ENCODE measurements around the gene GRM1.

The GRM1 gene

GRCh38 chr6:146202570-146202969, 173.7 kb downstream of the GRM1 start:
- ATAC-seq: no peak
- no peak for TF ChIP-seq BACH2 (CRISPR knock-in tag; IDR thresholded peaks at IDR 0.05; ENCODE audit: borderline replicate concordance)
- no peak for TF ChIP-seq ZFP3 (CRISPR knock-in tag; IDR thresholded peaks at IDR 0.05)
- TF ChIP-seq CSRNP3 (CRISPR knock-in tag; IDR thresholded peaks at IDR 0.05): no peak
- TF ChIP-seq, protein P1, sequence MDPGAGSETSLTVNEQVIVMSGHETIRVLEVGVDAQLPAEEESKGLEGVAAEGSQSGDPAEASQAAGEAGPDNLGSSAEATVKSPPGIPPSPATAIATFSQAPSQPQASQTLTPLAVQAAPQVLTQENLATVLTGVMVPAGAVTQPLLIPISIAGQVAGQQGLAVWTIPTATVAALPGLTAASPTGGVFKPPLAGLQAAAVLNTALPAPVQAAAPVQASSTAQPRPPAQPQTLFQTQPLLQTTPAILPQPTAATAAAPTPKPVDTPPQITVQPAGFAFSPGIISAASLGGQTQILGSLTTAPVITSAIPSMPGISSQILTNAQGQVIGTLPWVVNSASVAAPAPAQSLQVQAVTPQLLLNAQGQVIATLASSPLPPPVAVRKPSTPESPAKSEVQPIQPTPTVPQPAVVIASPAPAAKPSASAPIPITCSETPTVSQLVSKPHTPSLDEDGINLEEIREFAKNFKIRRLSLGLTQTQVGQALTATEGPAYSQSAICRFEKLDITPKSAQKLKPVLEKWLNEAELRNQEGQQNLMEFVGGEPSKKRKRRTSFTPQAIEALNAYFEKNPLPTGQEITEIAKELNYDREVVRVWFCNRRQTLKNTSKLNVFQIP (CRISPR knock-in tag; IDR thresholded peaks at IDR 0.05; ENCODE audit: borderline replicate concordance, low read depth): no peak
- no peak for TF ChIP-seq TOX (CRISPR knock-in tag; IDR thresholded peaks at IDR 0.05; ENCODE audit: borderline replicate concordance)
- no peak for TF ChIP-seq ISL1 (CRISPR knock-in tag; IDR thresholded peaks at IDR 0.05)

- TF ChIP-seq ARNTL (CRISPR knock-in tag; IDR thresholded peaks at IDR 0.05; ENCODE audit: borderline replicate concordance, low read depth) (no peak), BACH2 (CRISPR knock-in tag; IDR thresholded peaks at IDR 0.05; ENCODE audit: borderline replicate concordance) (no peak), SNAI2 (CRISPR knock-in tag; IDR thresholded peaks at IDR 0.05) (no peak), ZC3H10 (CRISPR knock-in tag; IDR thresholded peaks at IDR 0.05) (no peak), ZFP30 (CRISPR knock-in tag; IDR thresholded peaks at IDR 0.05) (no peak), PATZ1 (CRISPR knock-in tag; IDR thresholded peaks at IDR 0.05; ENCODE audit: borderline replicate concordance) (no peak), ZFP3 (CRISPR knock-in tag; IDR thresholded peaks at IDR 0.05) (no peak), ZNF70 (CRISPR knock-in tag; IDR thresholded peaks at IDR 0.05) (no peak), CSRNP3 (CRISPR knock-in tag; IDR thresholded peaks at IDR 0.05) (no peak), ISL1 (CRISPR knock-in tag; IDR thresholded peaks at IDR 0.05) (no peak), TCF4 (CRISPR knock-in tag; IDR thresholded peaks at IDR 0.05; ENCODE audit: borderline replicate concordance) (no peak), GLIS3 (CRISPR knock-in tag; IDR thresholded peaks at IDR 0.05) (no peak), CREB5 (CRISPR knock-in tag; IDR thresholded peaks at IDR 0.05; ENCODE audit: low read depth) (no peak), CSDC2 (CRISPR knock-in tag; IDR thresholded peaks at IDR 0.05) (no peak), RARB (CRISPR knock-in tag; IDR thresholded peaks at IDR 0.05) (no peak), ZNF8 (CRISPR knock-in tag; IDR thresholded peaks at IDR 0.05) (no peak), TSHZ2 (CRISPR knock-in tag; IDR thresholded peaks at IDR 0.05) (no peak), ZNF565 (CRISPR knock-in tag; conservative IDR thresholded peaks at IDR 0.05; ENCODE audit: low read depth) (no peak), OSR1 (CRISPR knock-in tag; IDR thresholded peaks at IDR 0.05) (no peak)
- TF ChIP-seq, protein P1 (CRISPR knock-in tag; IDR thresholded peaks at IDR 0.05; ENCODE audit: borderline replicate concordance, low read depth): no peak
- no peak for ATAC-seq
Observed at GRCh38 chr6:146209942-146210341, 181.1 kb downstream of the GRM1 start.

All from SK-N-SH treated with all-trans-retinoic acid at 6 μM for 48 hours (cell line).